ENCODE results near the gene SLC38A11. TPM values are rescaled to one million over a fixed set of nuclear protein-coding genes. Genes with fewer than 3 reads are reported as not detected.
"Not testable (repeated sequence)": the region's sequence is repeated elsewhere in the genome, so short reads cannot be mapped to it uniquely, and the experiment has no call there.

The SLC38A11 gene
- total RNA-seq (2022), result not detected in 2 replicates
- Bru-seq, nascent RNA, result percentile 6 among the genes with signal in this experiment
- percentile 5 among the genes with signal in this experiment for BruChase-seq, experiment 1, labeled RNA remaining after a 6-hour chase
- percentile 10 among the genes with signal in this experiment for BruChase-seq, experiment 2, labeled RNA remaining after a 2-hour chase
- long read RNA-seq, result 0 reads

GRCh38 chr2:164954954-164955701 is at the start of gene SLC38A11:
Gene SLC38A11 (minus strand): TSS chr2:164955525. CDS start chr2:164955247, 278 bp downstream.
- CTCF ChIA-PET, result interaction anchor here (0.6 to 1.0 kb wide), 4 partner anchors 11 to 1707 kb away, joined by 3 to 5 read pairs (median 4); no protein-coding TSS in a partner anchor
- intact Hi-C loops (cut with micrococcal nuclease), result no loop called here
- DNase-seq (ENCODE audit: unreplicated experiment), result peak; percentile 24
- no peaks in the 10 kb centered on the region for H3K36me3 Mint-ChIP-seq (ENCODE audit: insufficient read depth, unreplicated experiment)
- peak within 1 kb of the TSS; percentile 68 for H3K4me3 Mint-ChIP-seq (ENCODE audit: unreplicated experiment)
- TF ChIP-seq CTCF (IDR thresholded peaks at IDR 0.05; ENCODE audit: unreplicated experiment), result no peak
- H3K27ac Mint-ChIP-seq (ENCODE audit: low read depth, unreplicated experiment), result no peak within 1 kb of the TSS
- H3K9me3 Mint-ChIP-seq (ENCODE audit: unreplicated experiment), result no peaks in the 10 kb centered on the region
- peaks cover 14% of the 10 kb centered on the region for H3K27me3 Mint-ChIP-seq (ENCODE audit: insufficient read depth, unreplicated experiment)
- BruUV-seq (replicated peaks), result no TSS peak
- H3K4me1 Mint-ChIP-seq (ENCODE audit: insufficient read depth, unreplicated experiment), result peaks cover 7% of the 10 kb centered on the region
- POLR2A ChIA-PET, result interaction anchor here (0.6 to 0.9 kb wide), 3 partner anchors 11 to 115 kb away, joined by 3 read pairs; no protein-coding TSS in a partner anchor

- no peak for TF ChIP-seq CTCF (IDR thresholded peaks at IDR 0.05; ENCODE audit: unreplicated experiment)
- ChIA-PET POLR2A (no interaction called here), CTCF (interaction anchor here (0.6 to 1.2 kb wide), 3 partner anchors 13 to 533 kb away, joined by 3 to 4 read pairs (median 3); no protein-coding TSS in a partner anchor)
- intact Hi-C loops (cut with micrococcal nuclease), result no loop called here
- no peak for DNase-seq (ENCODE audit: unreplicated experiment)
- no peak overlapping the region for H3K4me3 Mint-ChIP-seq (ENCODE audit: unreplicated experiment)
- BruUV-seq (replicated peaks), result no TSS peak
- no peaks in the 10 kb centered on the region for H3K4me1 Mint-ChIP-seq (ENCODE audit: insufficient read depth, unreplicated experiment)
- H3K27ac Mint-ChIP-seq (ENCODE audit: low read depth, unreplicated experiment), result no peak overlapping the region
- no peaks in the 10 kb centered on the region for H3K9me3 Mint-ChIP-seq (ENCODE audit: unreplicated experiment)
- H3K27me3 Mint-ChIP-seq (ENCODE audit: insufficient read depth, unreplicated experiment), result peaks cover 56% of the 10 kb centered on the region
- no peaks in the 10 kb centered on the region for H3K36me3 Mint-ChIP-seq (ENCODE audit: insufficient read depth, unreplicated experiment)
These were observed 48.3 kb upstream of the SLC38A11 start for GRCh38 chr2:165003443-165004130.

GRCh38 chr2:165002638-165003037 is 47.3 kb upstream of the SLC38A11 start:
- no TSS peak for BruUV-seq (replicated peaks)
- ChIA-PET POLR2A (no interaction called here), CTCF (interaction anchor here (0.5 kb wide), 1 partner anchor 1541 kb away, joined by 3 read pairs; no protein-coding TSS in a partner anchor)
- TF ChIP-seq CTCF (IDR thresholded peaks at IDR 0.05; ENCODE audit: unreplicated experiment), result no peak
- Mint-ChIP-seq H3K36me3 (ENCODE audit: insufficient read depth, unreplicated experiment) (no peaks in the 10 kb centered on the region), H3K4me3 (ENCODE audit: unreplicated experiment) (no peak overlapping the region), H3K4me1 (ENCODE audit: insufficient read depth, unreplicated experiment) (no peaks in the 10 kb centered on the region), H3K27ac (ENCODE audit: low read depth, unreplicated experiment) (no peak overlapping the region), H3K27me3 (ENCODE audit: insufficient read depth, unreplicated experiment) (peaks cover 51% of the 10 kb centered on the region), H3K9me3 (ENCODE audit: unreplicated experiment) (no peaks in the 10 kb centered on the region)
- intact Hi-C loops (cut with micrococcal nuclease), result no loop called here
- no peak for DNase-seq (ENCODE audit: unreplicated experiment)

- H3K27ac Mint-ChIP-seq (ENCODE audit: low read depth, unreplicated experiment); POLR2A ChIA-PET; DNase-seq (ENCODE audit: unreplicated experiment); BruUV-seq (replicated peaks); H3K9me3 Mint-ChIP-seq (ENCODE audit: unreplicated experiment); H3K27me3 Mint-ChIP-seq (ENCODE audit: insufficient read depth, unreplicated experiment); H3K4me3 Mint-ChIP-seq (ENCODE audit: unreplicated experiment); H3K36me3 Mint-ChIP-seq (ENCODE audit: insufficient read depth, unreplicated experiment): not testable (repeated sequence)
- CTCF ChIA-PET, result interaction anchor here (0.6 to 5.8 kb wide), 6 partner anchors 12 to 299 kb away, joined by 3 to 52 read pairs (median 14); partner anchors contain the start of gene SCN3A
- intact Hi-C loops (cut with micrococcal nuclease), result loop anchor here (5.0 kb wide), 1 partner anchor 257 kb away; no protein-coding TSS in a partner anchor
- H3K4me1 Mint-ChIP-seq (ENCODE audit: insufficient read depth, unreplicated experiment), result peaks cover 22% of the 10 kb centered on the region
These were observed 39.5 kb upstream of the SLC38A11 start for GRCh38 chr2:164994664-164995299.

Data from MCF 10A (cell line).